Left ventricle myocardium superior (tissue), 1 donor: ENCODE results near the gene SERINC5. TPM values are rescaled to one million over a fixed set of nuclear protein-coding genes. Genes with fewer than 3 reads are reported as not detected.
"Not testable (repeated sequence)": the region's sequence is repeated elsewhere in the genome, so short reads cannot be mapped to it uniquely, and the experiment has no call there.

Source experiments
- ATAC-seq: fragments of 200-7000 bp; cut with Tn5 transposase; one replicate; pipeline ENCODE4 v1.9.1; 2020; ENCODE audit warnings: mild to moderate bottlenecking, moderate library complexity
- DNase-seq: peaks from one replicate; pipeline ENCODE4 v3.0.0-alpha.2; 2020
- intact Hi-C: fragments of 100-400 bp; cut with micrococcal nuclease; formaldehyde crosslinking; loops from one replicate; pipeline ENCODE4 v1.11.0; 2022
- total RNA-seq: library from RNA; stranded (reverse); fragmentation: NEBNext Ultra II Directional; extraction: Animal tissue kit (Norgen Biotek cat#: 25700); gene quantifications from one replicate; pipeline ENCODE4 v1.2.1, GENCODE V29; 2021
- donor health status: DM: no; HTN: yes; CAD: no; lungs with severe emphysema.

SERINC5 gene
- total RNA-seq, 1 donor from 2014 or later, result 13.7 TPM

- intact Hi-C loops, result no loop called here
- ATAC-seq (peak; percentile 24), DNase-seq (no peak)
Observed at GRCh38 chr5:80184235-80185023, 71.4 kb downstream of the SERINC5 start.

- intact Hi-C loops, DNase-seq, ATAC-seq: not testable (repeated sequence)
Observed at GRCh38 chr5:80183728-80184234, 72.1 kb downstream of the SERINC5 start.

GRCh38 chr5:80182809-80183580 lies 72.9 kb downstream of the SERINC5 start:
- peak; percentile 47 for ATAC-seq

GRCh38 chr5:80181618-80182211 lies 74.1 kb downstream of the SERINC5 start:
- intact Hi-C loops, result no loop called here
- DNase-seq (peak; percentile 36), ATAC-seq (peak; percentile 55)

More at GRCh38 chr5:80182809-80183580, 72.9 kb downstream of the SERINC5 start:
- intact Hi-C loops, result no loop called here
- DNase-seq, result no peak

- ATAC-seq, result no peak
- intact Hi-C loops, result no loop called here
- DNase-seq, result no peak
Observed at GRCh38 chr5:80177236-80177635, 78.6 kb downstream of the SERINC5 start.

- DNase-seq (no peak), ATAC-seq (no peak)
- intact Hi-C loops, result no loop called here
Observed at GRCh38 chr5:80175337-80175736, 80.5 kb downstream of the SERINC5 start.

- intact Hi-C loops, result no loop called here
- DNase-seq, result no peak
- ATAC-seq, result no peak
Observed at GRCh38 chr5:80174790-80175189, 81.1 kb downstream of the SERINC5 start.

GRCh38 chr5:80172067-80172695 lies 83.7 kb downstream of the SERINC5 start:
- no peak for ATAC-seq
- intact Hi-C loops, result no loop called here
- no peak for DNase-seq

- ATAC-seq, result no peak
- intact Hi-C loops, result no loop called here
Observed at GRCh38 chr5:80170117-80170535, 85.7 kb downstream of the SERINC5 start.

GRCh38 chr5:80168388-80169028 lies 87.3 kb downstream of the SERINC5 start:
- intact Hi-C loops, result no loop called here
- ATAC-seq (no peak), DNase-seq (no peak)

More at GRCh38 chr5:80170117-80170535, 85.7 kb downstream of the SERINC5 start:
- DNase-seq, result no peak

GRCh38 chr5:80165452-80165851 lies 90.4 kb downstream of the SERINC5 start:
- DNase-seq (no peak), ATAC-seq (no peak)
- intact Hi-C loops, result no loop called here

- intact Hi-C loops, result no loop called here
- no peak for ATAC-seq
- no peak for DNase-seq
Observed at GRCh38 chr5:80161165-80161564, 94.7 kb downstream of the SERINC5 start.

GRCh38 chr5:80160242-80160641 lies 95.6 kb downstream of the SERINC5 start:
- intact Hi-C loops, result no loop called here
- DNase-seq (no peak), ATAC-seq (no peak)

GRCh38 chr5:80159133-80159815 lies 96.6 kb downstream of the SERINC5 start:
- intact Hi-C loops, result no loop called here
- DNase-seq, result no peak
- no peak for ATAC-seq

- DNase-seq (no peak), ATAC-seq (no peak)
- intact Hi-C loops, result no loop called here
Observed at GRCh38 chr5:80156156-80156555, 99.7 kb downstream of the SERINC5 start.

- ATAC-seq, result peak; percentile 74
- intact Hi-C loops, result no loop called here
- no peak for DNase-seq
Observed at GRCh38 chr5:80154749-80155148, 101.1 kb downstream of the SERINC5 start.

GRCh38 chr5:80154289-80154688 lies 101.6 kb downstream of the SERINC5 start:
- DNase-seq (peak; percentile 36), ATAC-seq (peak; percentile 57)
- intact Hi-C loops, result not testable (repeated sequence)

- intact Hi-C loops, result no loop called here
- DNase-seq, result peak; percentile 33
- peak; percentile 67 for ATAC-seq
Observed at GRCh38 chr5:80153586-80154126, 102.2 kb downstream of the SERINC5 start.
